ENCODE measurements around the gene YTHDF2. TPM values are rescaled to one million over a fixed set of nuclear protein-coding genes. Genes with fewer than 3 reads are reported as not detected.

YTHDF2 gene
- polyA plus RNA-seq, 3 donors = 20.7 to 81.6 (median 74.2) TPM

- no peak overlapping the region for H3K4me3 ChIP-seq (replicated peaks in 1 of 3; ENCODE audit: low read depth in 2 of 3, low read length in 3 of 3)
- intact Hi-C loops (cut with micrococcal nuclease) = no loop called here
- peaks cover 23 to 39% (median 29%) of the 10 kb centered on the region in 3 donors for H3K27me3 Mint-ChIP-seq (ENCODE audit: low read depth in 3 of 3)
- H3K36me3 Mint-ChIP-seq = no peaks in the 10 kb centered on the region
- no peaks in the 10 kb centered on the region for H3K4me1 ChIP-seq (ENCODE audit: control insufficient read depth in 1 of 2, insufficient read depth in 2 of 2, low read length in 2 of 2)
- H3K27me3 ChIP-seq (ENCODE audit: control insufficient read depth in 2 of 2, insufficient read depth in 2 of 2, low read length in 2 of 2) = peaks cover 5 to 15% of the 10 kb centered on the region in 2 donors
- H3K4me3 Mint-ChIP-seq = no peak overlapping the region
- no peaks in the 10 kb centered on the region for H3K79me2 ChIP-seq (ENCODE audit: insufficient read depth, low read length)
- no peak for TF ChIP-seq CTCF (IDR thresholded peaks at IDR 0.05)
- no peak overlapping the region for H2AFZ ChIP-seq (ENCODE audit: insufficient read depth, low read depth, low read length, poor library complexity, severe bottlenecking)
- no peaks in the 10 kb centered on the region for H4K20me1 ChIP-seq (ENCODE audit: insufficient read depth, low read length)
- H3K36me3 ChIP-seq (replicated peaks in 1 of 2; ENCODE audit: control insufficient read depth in 1 of 2, insufficient read depth in 2 of 2, low read length in 2 of 2) = no peaks in the 10 kb centered on the region
- no peak overlapping the region for H3K27ac ChIP-seq (ENCODE audit: low read depth in 1 of 2, low read length in 2 of 2)
- H3K27ac Mint-ChIP-seq = no peak overlapping the region
- no peaks in the 10 kb centered on the region for H3K9me3 Mint-ChIP-seq
- no peak for DNase-seq
- peaks cover 1% of the 10 kb centered on the region for H3K4me1 Mint-ChIP-seq
- no peak overlapping the region for H3K9ac ChIP-seq (ENCODE audit: insufficient read depth, low read length, poor library complexity, severe bottlenecking)
- no peak overlapping the region for H3K4me2 ChIP-seq (replicated peaks; ENCODE audit: extremely low read depth, low read length, poor library complexity, severe bottlenecking)
- no peaks in the 10 kb centered on the region for H3K9me3 ChIP-seq (replicated peaks in 1 of 2; ENCODE audit: control insufficient read depth in 1 of 2, insufficient read depth in 1 of 2, low read length in 2 of 2)
Measured at GRCh38 chr1:28819020-28819419, 82.3 kb downstream of the YTHDF2 start.

Small RNAs within 50 kb of the gene (small RNA-seq; reads per million reads assigned to genes)
- gene RF00422 (ENCODE audit: insufficient read length, low read depth) = not detected

Other genes with a start within 250 kb of the YTHDF2 start
- 10 to 100 TPM in 2 of 3 donors, 1 to 10 TPM in 1; 8.7 to 10.6 (median 10.1) TPM for gene RCC1, start 230.9 kb upstream of the YTHDF2 start, polyA plus RNA-seq
- 10 to 100 TPM; 26.3 to 28.4 (median 26.7) TPM for gene TRNAU1AP, start 183.9 kb upstream of the YTHDF2 start, polyA plus RNA-seq
- under 1 TPM in 2 of 3 donors, not detected in 1; 0.12 to 0.23 TPM for gene RAB42, start 144.7 kb upstream of the YTHDF2 start, polyA plus RNA-seq
- 10 to 100 TPM; 36.7 to 53.7 (median 53.7) TPM for gene TAF12, start 93.9 kb upstream of the YTHDF2 start, polyA plus RNA-seq
- gene RNU11, start 88.3 kb upstream of the YTHDF2 start, polyA plus RNA-seq = not detected
- gene GMEB1, start 68.2 kb upstream of the YTHDF2 start, polyA plus RNA-seq = 10 to 100 TPM in 1 of 3 donors, 1 to 10 TPM in 2; 8.1 to 16.0 (median 9.7) TPM
- gene OPRD1, start 75.2 kb downstream of the YTHDF2 start, polyA plus RNA-seq = under 1 TPM in 1 of 3 donors, not detected in 2; 0.01 TPM
- gene EPB41, start 177.6 kb downstream of the YTHDF2 start, polyA plus RNA-seq = 10 to 100 TPM; 11.3 to 19.4 (median 18.9) TPM

Data from CD14-positive monocyte (primary cell).